Trophoblast cell (in vitro differentiated cells and primary cell): ENCODE data around the gene SAMD14.

Experiments
- DNase-seq, 2 donors: peaks; one replicate each; pipeline ENCODE4 v3.0.0-alpha.2; 2016
- H2AFZ ChIP-seq: 2 replicates; pipeline ENCODE4 v1.6.1; 2013; ENCODE audit warnings: low read length, moderate library complexity, mild to moderate bottlenecking; ENCODE audit not compliant: insufficient read depth, poor library complexity
- H2AK5ac ChIP-seq: 2 replicates; pipeline ENCODE4 v1.6.1; 2013; ENCODE audit warnings: mild to moderate bottlenecking, low read length
- H2BK120ac ChIP-seq: 2 replicates; pipeline ENCODE4 v1.6.1; 2013; ENCODE audit warnings: low read length, mild to moderate bottlenecking, moderate library complexity; ENCODE audit not compliant: insufficient read depth, poor library complexity
- H2BK12ac ChIP-seq: 2 replicates; pipeline ENCODE4 v1.6.1; 2013; ENCODE audit warnings: mild to moderate bottlenecking, low read length, moderate library complexity
- H2BK5ac ChIP-seq: 2 replicates; pipeline ENCODE4 v1.6.1; 2013; ENCODE audit warnings: low read length, low read depth, moderate library complexity, mild to moderate bottlenecking; ENCODE audit not compliant: poor library complexity
- H3K14ac ChIP-seq: 2 replicates; pipeline ENCODE4 v1.6.1; 2013; ENCODE audit warnings: mild to moderate bottlenecking, low read length
- H3K18ac ChIP-seq: 2 replicates; pipeline ENCODE4 v1.6.1; 2013; ENCODE audit warnings: mild to moderate bottlenecking, low read length
- H3K23ac ChIP-seq: 2 replicates; pipeline ENCODE4 v1.6.1; 2013; ENCODE audit warnings: low read length
- H3K27ac ChIP-seq: 2 replicates; pipeline ENCODE4 v1.5.1; 2013; ENCODE audit warnings: low read depth, mild to moderate bottlenecking, inconsistent platforms, low read length, moderate library complexity
- H3K27me3 ChIP-seq: 2 replicates; pipeline ENCODE4 v1.6.1; 2013; ENCODE audit warnings: inconsistent platforms, mild to moderate bottlenecking, low read length, moderate library complexity; ENCODE audit not compliant: insufficient read depth
- H3K36me3 ChIP-seq, 2 experiments: 1 replicate in 1 of 2; 2 replicates in 1 of 2; pipeline ENCODE4 v1.6.1; 2013; ENCODE audit warnings: low read length in 2 of 2, mild to moderate bottlenecking in 2 of 2, moderate library complexity in 1 of 2; ENCODE audit not compliant: insufficient read depth in 2 of 2, control insufficient read depth in 1 of 2
- H3K4ac ChIP-seq: 2 replicates; pipeline ENCODE4 v1.6.1; 2013; ENCODE audit warnings: low read depth, mild to moderate bottlenecking, low read length, moderate library complexity
- H3K4me1 ChIP-seq, 2 experiments: 1 replicate in 1 of 2; 2 replicates in 1 of 2; pipeline ENCODE4 v1.6.1; 2013; ENCODE audit warnings: low read length in 2 of 2, mild to moderate bottlenecking in 2 of 2, moderate library complexity in 1 of 2; ENCODE audit not compliant: insufficient read depth in 2 of 2, control insufficient read depth in 1 of 2
- H3K4me2 ChIP-seq: 2 replicates; pipeline ENCODE4 v1.6.1; 2013; ENCODE audit warnings: inconsistent platforms, mild to moderate bottlenecking, low read length, moderate library complexity
- H3K4me3 ChIP-seq: 2 replicates; pipeline ENCODE4 v1.5.1; 2013; ENCODE audit warnings: mild to moderate bottlenecking, low read depth, low read length, inconsistent platforms
- H3K79me1 ChIP-seq: one replicate; pipeline ENCODE4 v1.6.1; 2013; ENCODE audit warnings: low read length
- H3K79me2 ChIP-seq: 2 replicates; pipeline ENCODE4 v1.6.1; 2013; ENCODE audit warnings: low read length, mild to moderate bottlenecking; ENCODE audit not compliant: control insufficient read depth, insufficient read depth, poor library complexity
- H3K9ac ChIP-seq: 2 replicates; pipeline ENCODE4 v1.6.1; 2013; ENCODE audit warnings: mild to moderate bottlenecking, low read length
- H3K9me3 ChIP-seq: 2 replicates; pipeline ENCODE4 v1.6.1; 2013; ENCODE audit warnings: low read depth, mild to moderate bottlenecking, control low read depth, inconsistent platforms, low read length; ENCODE audit not compliant: insufficient read depth
- H4K12ac ChIP-seq: 2 replicates; pipeline ENCODE4 v1.6.1; 2013; ENCODE audit warnings: low read depth, mild to moderate bottlenecking, low read length, moderate library complexity
- H4K8ac ChIP-seq: 2 replicates; pipeline ENCODE4 v1.6.1; 2013; ENCODE audit warnings: low read depth, mild to moderate bottlenecking, low read length, moderate library complexity
- H4K91ac ChIP-seq: one replicate; pipeline ENCODE4 v1.6.1; 2013; ENCODE audit warnings: low read depth, mild to moderate bottlenecking, low read length, moderate library complexity
- WGBS: extraction: QIAGEN DNeasy Blood & Tissue Kit; methylation state at CpG from one replicate; pipeline ENCODE4 v1.1.7; 2013; ENCODE audit warnings: missing lambda C conversion rate; ENCODE audit not compliant: insufficient read length, insufficient coverage; ENCODE audit errors: extremely low coverage; 5-methylcytosine and 5-hydroxymethylcytosine counted together

The SAMD14 gene

GRCh38 chr17:50172936-50173334, 43.0 kb upstream of the SAMD14 start:
- peak overlapping the region; percentile 43 for H2BK12ac ChIP-seq
- H3K9ac ChIP-seq = no peak overlapping the region
- H2BK120ac ChIP-seq = peak overlapping the region; percentile 27
- H3K4ac ChIP-seq = no peak overlapping the region
- H2AK5ac ChIP-seq = no peak overlapping the region
- no peaks in the 10 kb centered on the region for H3K27me3 ChIP-seq
- peak overlapping the region; percentile 51 for H3K27ac ChIP-seq
- no peak overlapping the region for H3K23ac ChIP-seq
- no peak overlapping the region for H4K12ac ChIP-seq
- peaks cover 18 to 23% of the 10 kb centered on the region in 2 experiments for H3K4me1 ChIP-seq
- H3K4me2 ChIP-seq = no peak overlapping the region
- H3K14ac ChIP-seq = no peak overlapping the region
- peak overlapping the region; percentile 44 for H4K8ac ChIP-seq
- H4K91ac ChIP-seq = peak overlapping the region; percentile 59
- DNase-seq = no peak
- no peak overlapping the region for H3K18ac ChIP-seq
- WGBS = no CpG with 5 or more reads among the region's 6 CpGs
- H3K9me3 ChIP-seq = no peaks in the 10 kb centered on the region
- no peak overlapping the region for H2AFZ ChIP-seq
- H3K36me3 ChIP-seq = no peaks in the 10 kb centered on the region
- no peak overlapping the region for H2BK5ac ChIP-seq
- H3K79me1 ChIP-seq = peaks cover 16% of the 10 kb centered on the region
- H3K4me3 ChIP-seq = no peak overlapping the region
- H3K79me2 ChIP-seq = no peaks in the 10 kb centered on the region

GRCh38 chr17:50172130-50172529, 42.2 kb upstream of the SAMD14 start:
- H3K23ac ChIP-seq = no peak overlapping the region
- no peak overlapping the region for H2AFZ ChIP-seq
- no peaks in the 10 kb centered on the region for H3K36me3 ChIP-seq
- H3K27ac ChIP-seq = no peak overlapping the region
- H2BK5ac ChIP-seq = no peak overlapping the region
- no peak overlapping the region for H2BK12ac ChIP-seq
- H3K4ac ChIP-seq = no peak overlapping the region
- no peak overlapping the region for H2BK120ac ChIP-seq
- H3K4me2 ChIP-seq = no peak overlapping the region
- peaks cover 9% of the 10 kb centered on the region for H3K79me1 ChIP-seq
- H3K4me1 ChIP-seq = peaks cover 10 to 15% of the 10 kb centered on the region in 2 experiments
- no peaks in the 10 kb centered on the region for H3K27me3 ChIP-seq
- H2AK5ac ChIP-seq = no peak overlapping the region
- H4K12ac ChIP-seq = no peak overlapping the region
- no peak overlapping the region for H3K18ac ChIP-seq
- H3K9me3 ChIP-seq = no peaks in the 10 kb centered on the region
- H3K14ac ChIP-seq = no peak overlapping the region
- H3K79me2 ChIP-seq = no peaks in the 10 kb centered on the region
- DNase-seq = no peak
- WGBS = no CpG with 5 or more reads among the region's 11 CpGs
- H3K4me3 ChIP-seq = no peak overlapping the region
- H4K8ac ChIP-seq = no peak overlapping the region
- H3K9ac ChIP-seq = no peak overlapping the region
- H4K91ac ChIP-seq = no peak overlapping the region

GRCh38 chr17:50171371-50172071, 41.6 kb upstream of the SAMD14 start:
- Histone ChIP-seq H4K8ac (no peak overlapping the region), H3K79me1 (peaks cover 3% of the 10 kb centered on the region), H3K4ac (no peak overlapping the region), H4K91ac (no peak overlapping the region), H2AFZ (no peak overlapping the region), H3K27ac (no peak overlapping the region), H3K14ac (peak overlapping the region; percentile 21), H3K18ac (no peak overlapping the region), H4K12ac (no peak overlapping the region), H3K4me2 (no peak overlapping the region), H3K4me3 (no peak overlapping the region), H3K23ac (no peak overlapping the region), H3K9me3 (no peaks in the 10 kb centered on the region), H3K4me1 (peaks cover 5 to 10% of the 10 kb centered on the region in 2 experiments), H3K36me3 (no peaks in the 10 kb centered on the region), H3K27me3 (no peaks in the 10 kb centered on the region), H2BK120ac (no peak overlapping the region), H3K9ac (no peak overlapping the region), H2AK5ac (peak overlapping the region; percentile 50), H3K79me2 (no peaks in the 10 kb centered on the region), H2BK5ac (no peak overlapping the region), H2BK12ac (peak overlapping the region; percentile 12)
- no peak for DNase-seq
- WGBS = no CpG with 5 or more reads among the region's 17 CpGs

GRCh38 chr17:50170662-50171370, 40.9 kb upstream of the SAMD14 start:
- Histone ChIP-seq H2BK120ac (no peak overlapping the region), H3K9ac (no peak overlapping the region), H2AK5ac (no peak overlapping the region), H3K4me3 (no peak overlapping the region), H3K27ac (no peak overlapping the region), H3K4me1 (peaks cover 5 to 8% of the 10 kb centered on the region in 2 experiments), H3K4ac (no peak overlapping the region), H3K79me1 (peaks cover 2% of the 10 kb centered on the region), H3K18ac (no peak overlapping the region), H2BK12ac (no peak overlapping the region), H4K8ac (no peak overlapping the region), H3K4me2 (no peak overlapping the region), H3K9me3 (no peaks in the 10 kb centered on the region), H2BK5ac (no peak overlapping the region), H3K27me3 (no peaks in the 10 kb centered on the region), H3K36me3 (no peaks in the 10 kb centered on the region), H3K23ac (no peak overlapping the region), H3K79me2 (no peaks in the 10 kb centered on the region), H3K14ac (no peak overlapping the region), H2AFZ (no peak overlapping the region), H4K12ac (no peak overlapping the region), H4K91ac (no peak overlapping the region)
- no CpG with 5 or more reads among the region's 10 CpGs for WGBS
- DNase-seq = no peak
